Suprapubic skin (tissue), 3 donors: ENCODE measurements around the gene TCEA2.

ENCODE experiments used
- CTCF ChIP-seq, 2 donors: fragments of 200-600 bp in 1 of 2; fragments of 450-650 bp in 1 of 2; sonication (generic) in 1 of 2; IDR thresholded peaks; one replicate each; pipeline ENCODE4 v1.5.1; 2016 to 2019; ENCODE audit warnings: antibody characterized with exemption in 2 of 2, mild to moderate bottlenecking in 1 of 2, moderate library complexity in 1 of 2
- POLR2AphosphoS5 ChIP-seq, 3 donors: sonication (generic); formaldehyde crosslinking; IDR thresholded peaks; one replicate each; pipeline ENCODE4 v1.6.1; 2017; ENCODE audit warnings: antibody characterized with exemption in 3 of 3

- TF ChIP-seq POLR2AphosphoS5 (IDR thresholded peaks at IDR 0.05), result no peak
- TF ChIP-seq CTCF (IDR thresholded peaks at IDR 0.05), result no peak
These were observed 30.0 kb upstream of the TCEA2 start for GRCh38 chr20:64032706-64033624.
